OCI-LY3 (cell line): Measurements from ENCODE around the gene LILRB5.

Experiments used
- EZH2phosphoT487 ChIP-seq: fragments of 200-600 bp; shearing (Covaris generic); IDR thresholded peaks from 2 replicates; pipeline ENCODE4 v1.6.1; 2018; ENCODE audit warnings: antibody characterized with exemption, mixed run types, low read depth
- TF ChIP-seq, protein P1 (sequence below): fragments of 200-600, 300-600 bp; sonication (generic); IDR thresholded peaks from 2 replicates; pipeline ENCODE4 v1.5.1; 2014; ENCODE audit warnings: antibody characterized with exemption, low read length, low read depth

DNA sequence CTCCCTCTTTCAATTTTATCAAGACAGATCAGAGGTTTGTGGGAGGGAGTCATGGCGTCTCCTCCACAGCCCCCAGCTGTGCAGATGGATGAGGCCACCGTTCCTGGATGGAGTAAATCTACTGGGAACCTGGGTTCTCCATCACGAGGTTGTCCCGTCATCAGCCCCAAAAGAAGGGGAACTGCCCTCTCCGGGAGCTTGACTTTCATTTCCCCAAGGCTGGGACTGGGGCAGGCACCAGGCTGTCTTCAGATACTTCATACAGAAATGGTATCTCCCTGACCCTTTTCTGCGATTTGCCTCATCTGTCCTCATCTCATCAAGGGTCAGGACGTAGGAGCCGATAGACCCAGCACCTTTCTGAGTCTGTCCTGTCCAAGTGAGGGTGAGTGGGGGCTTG lies 14.0 kb upstream of the LILRB5 start:
- TF ChIP-seq, protein P1, sequence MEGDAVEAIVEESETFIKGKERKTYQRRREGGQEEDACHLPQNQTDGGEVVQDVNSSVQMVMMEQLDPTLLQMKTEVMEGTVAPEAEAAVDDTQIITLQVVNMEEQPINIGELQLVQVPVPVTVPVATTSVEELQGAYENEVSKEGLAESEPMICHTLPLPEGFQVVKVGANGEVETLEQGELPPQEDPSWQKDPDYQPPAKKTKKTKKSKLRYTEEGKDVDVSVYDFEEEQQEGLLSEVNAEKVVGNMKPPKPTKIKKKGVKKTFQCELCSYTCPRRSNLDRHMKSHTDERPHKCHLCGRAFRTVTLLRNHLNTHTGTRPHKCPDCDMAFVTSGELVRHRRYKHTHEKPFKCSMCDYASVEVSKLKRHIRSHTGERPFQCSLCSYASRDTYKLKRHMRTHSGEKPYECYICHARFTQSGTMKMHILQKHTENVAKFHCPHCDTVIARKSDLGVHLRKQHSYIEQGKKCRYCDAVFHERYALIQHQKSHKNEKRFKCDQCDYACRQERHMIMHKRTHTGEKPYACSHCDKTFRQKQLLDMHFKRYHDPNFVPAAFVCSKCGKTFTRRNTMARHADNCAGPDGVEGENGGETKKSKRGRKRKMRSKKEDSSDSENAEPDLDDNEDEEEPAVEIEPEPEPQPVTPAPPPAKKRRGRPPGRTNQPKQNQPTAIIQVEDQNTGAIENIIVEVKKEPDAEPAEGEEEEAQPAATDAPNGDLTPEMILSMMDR, result no peak
- TF ChIP-seq EZH2phosphoT487, result no peak
